K562 (cell line): ENCODE data around the gene ECT2. TPM values are rescaled to one million over a fixed set of nuclear protein-coding genes. Genes with fewer than 3 reads are reported as not detected.

Experiments used
- ATAC-seq: fragments of 200-7000 bp; cut with Tn5 transposase; 3 replicates; pipeline ENCODE4 v1.9.1; 2020; ENCODE audit warnings: moderate library complexity
- BruUV-seq: library from RNA; stranded (reverse); fragments of 400-500 nt; replicated peaks from 2 replicates; lab custom pipeline; 2021; lab: Mats Ljungman, UMichigan
- CTCF ChIA-PET: fragments of 300-600 bp; formaldehyde crosslinking; extraction: SDS; loops from one replicate; lab custom pipeline; 2021; ENCODE audit warnings: low intra/inter-chr PET ratio; lab: Yijun Ruan, JAX
- POLR2A ChIA-PET: fragments of 300-600, 350-650 bp; sonication (Branson Sonifier 250); formaldehyde crosslinking; extraction: SDS; loops from one replicate; lab custom pipeline; 2021; ENCODE audit warnings: antibody characterized with exemption, inconsistent platforms; lab: Yijun Ruan, JAX
- DNase-seq, 4 experiments: peaks; one replicate each; pipeline versions ENCODE4 v3.0.0 to v3.0.0-alpha.2; 2011 to 2018; ENCODE audit warnings: low spot score in 3 of 4, mixed read lengths in 3 of 4; ENCODE audit errors: extremely low read depth in 1 of 4
- FAIRE-seq: peaks from 2 replicates; lab custom pipeline; 2011; peaks lifted over from hg19 to GRCh38; lab: Jason Lieb, UNC
- H2AFZ ChIP-seq: 2 replicates; pipeline ENCODE4 v1.6.0; 2011; ENCODE audit warnings: low read depth, low read length, control low read depth, inconsistent platforms
- H3K27ac ChIP-seq: fragments of 200-600 bp; 3 replicates; pipeline ENCODE4 v1.8.0; 2011; ENCODE audit warnings: low read depth, mild to moderate bottlenecking, control low read depth, inconsistent platforms, low read length, moderate library complexity, mixed read lengths; ENCODE audit errors: extremely low read depth
- H3K27me3 ChIP-seq, 2 experiments: fragments of 300-600 bp in 1 of 2; 2 replicates in 1 of 2; 3 replicates in 1 of 2; pipeline versions ENCODE4 v1.6.0 to v1.8.0; 2011; ENCODE audit warnings: inconsistent platforms in 2 of 2, low read length in 2 of 2, mild to moderate bottlenecking in 1 of 2, mixed read lengths in 1 of 2, moderate library complexity in 1 of 2; ENCODE audit not compliant: control insufficient read depth in 2 of 2, insufficient read depth in 2 of 2
- H3K36me3 ChIP-seq: fragments of 300-600 bp; 3 replicates; pipeline ENCODE4 v1.8.0; 2011; ENCODE audit warnings: mild to moderate bottlenecking, low read length, inconsistent platforms; ENCODE audit not compliant: control insufficient read depth, insufficient read depth
- H3K4me1 ChIP-seq, 2 experiments: fragments of 200-600 bp in 1 of 2; replicated peaks in 1 of 2; 2 replicates in 1 of 2; 3 replicates in 1 of 2; pipeline versions ENCODE4 v1.5.1 to v1.8.0; 2011; ENCODE audit warnings: inconsistent platforms in 2 of 2, low read length in 2 of 2, mild to moderate bottlenecking in 1 of 2, mixed read lengths in 1 of 2, moderate library complexity in 1 of 2; ENCODE audit not compliant: control insufficient read depth in 2 of 2, insufficient read depth in 2 of 2
- H3K4me2 ChIP-seq: 2 replicates; pipeline ENCODE4 v1.6.1; 2011; ENCODE audit warnings: low read length, control low read depth, inconsistent platforms, mixed read lengths; ENCODE audit not compliant: insufficient read depth
- H3K4me3 ChIP-seq: fragments of 200-600 bp; sonication (generic), shearing (Covaris generic); 2 replicates; pipeline ENCODE4 v1.5.1; 2016; ENCODE audit warnings: control low read depth, inconsistent platforms
- H3K79me2 ChIP-seq: fragments of 200-600 bp; 3 replicates; pipeline ENCODE4 v1.8.0; 2011; ENCODE audit warnings: low read length, inconsistent platforms; ENCODE audit not compliant: control insufficient read depth, insufficient read depth
- H3K9ac ChIP-seq, 2 experiments: 2 replicates each; pipeline versions ENCODE4 v1.6.0 to v1.6.1; 2011; ENCODE audit warnings: low read depth in 2 of 2, low read length in 2 of 2, control low read depth in 1 of 2, inconsistent platforms in 1 of 2, mild to moderate bottlenecking in 1 of 2, mixed read lengths in 1 of 2; ENCODE audit not compliant: insufficient read depth in 1 of 2
- H3K9me1 ChIP-seq: one replicate; pipeline ENCODE4 v1.6.0; 2011; ENCODE audit warnings: inconsistent platforms, mild to moderate bottlenecking, low read length, moderate library complexity; ENCODE audit not compliant: control insufficient read depth, insufficient read depth
- H3K9me3 ChIP-seq: replicated peaks from 2 replicates; pipeline ENCODE4 v1.5.1; 2011; ENCODE audit warnings: low read depth, low read length, inconsistent platforms; ENCODE audit not compliant: control insufficient read depth, insufficient read depth
- H4K20me1 ChIP-seq: replicated peaks from 2 replicates; pipeline ENCODE4 v1.6.1; 2011; ENCODE audit warnings: low read length, inconsistent platforms, mixed read lengths; ENCODE audit not compliant: control insufficient read depth, insufficient read depth
- FOXJ2 ChIP-seq: fragments of 200-800 bp; sonication (Bioruptor generic); IDR thresholded peaks from 2 replicates; pipeline ENCODE4 v1.6.1; 2016; ENCODE audit warnings: missing genetic modification characterization, missing compliant biosample characterization
- MAFF ChIP-seq: IDR thresholded peaks from 2 replicates; pipeline ENCODE4 v1.6.1; 2012; ENCODE audit warnings: low read length, improper control_type of control experiment
- NR2C1 ChIP-seq, 2 experiments: fragments of 450-650 bp; IDR thresholded peaks; 2 replicates each; pipeline ENCODE4 v1.6.1; 2017; ENCODE audit warnings: mild to moderate bottlenecking in 2 of 2, antibody characterized with exemption in 1 of 2, inconsistent platforms in 1 of 2, missing compliant biosample characterization in 1 of 2, missing genetic modification characterization in 1 of 2
- RBM34 ChIP-seq: fragments of 200-400 bp; formaldehyde crosslinking; IDR thresholded peaks from 2 replicates; pipeline ENCODE4 v1.6.1; 2018; ENCODE audit warnings: low read length, borderline replicate concordance; ENCODE audit not compliant: insufficient read depth
- SLC30A9 ChIP-seq: fragments of 250-450 bp; sonication (Bioruptor Pico); IDR thresholded peaks from 2 replicates; pipeline ENCODE4 v1.8.0; 2022; ENCODE audit warnings: mild to moderate bottlenecking, moderate library complexity
- TBL1XR1 ChIP-seq, 2 experiments: IDR thresholded peaks; 2 replicates each; pipeline ENCODE4 v1.6.1; 2012; ENCODE audit warnings: improper control_type of control experiment in 2 of 2, low read length in 2 of 2, mild to moderate bottlenecking in 1 of 2
- ZKSCAN1 ChIP-seq: fragments of 150-350 bp; IDR thresholded peaks from 2 replicates; pipeline ENCODE4 v1.6.1; 2016; ENCODE audit warnings: low read depth, low read length
- ZNF212 ChIP-seq: fragments of 450-650 bp; formaldehyde crosslinking; IDR thresholded peaks from 2 replicates; pipeline ENCODE4 v1.4.0; 2020; ENCODE audit warnings: mild to moderate bottlenecking
- WGBS: fragments of 100-300 bp; shearing (Covaris generic); methylation state at CpG from one replicate; pipeline ENCODE4 v1.1.6; 2016; ENCODE audit warnings: low coverage, mixed read lengths; ENCODE audit not compliant: insufficient coverage; ENCODE audit errors: missing lambda C conversion rate; 5-methylcytosine and 5-hydroxymethylcytosine counted together
- in situ Hi-C: fragments of 300-500 bp; cut with MboI; formaldehyde crosslinking; loops from 4 replicates; pipeline ENCODE4 v1.15.0; 2018; ENCODE audit warnings: inconsistent platforms, mixed read lengths
- intact Hi-C: fragments of 100-400 bp; cut with micrococcal nuclease; formaldehyde crosslinking; loops from 2 replicates; pipeline ENCODE4 v1.14.2; 2022
- polyA plus RNA-seq, 8 experiments: library from polyadenylated mRNA; depleted of rRNA in 4 of 8; stranded (reverse) in 5 of 8; unstranded in 3 of 8; fragments of >200 nt; fragmentation: Nextera tagmentation in 2 of 8; fragmentation: Illumina TruSeq in 1 of 8; extraction: Ambion mirVana in 2 of 8; extraction: Trizol in 1 of 8; gene quantifications; 2 replicates each; pipeline versions ENCODE4 v1.2.1 to v1.2.3, GENCODE V29; 2011 to 2014; ENCODE audit warnings: inconsistent platforms in 1 of 8, missing spikeins in 1 of 8
- total RNA-seq, 7 experiments: library from RNA; depleted of rRNA in 6 of 7; stranded (reverse); fragments of >200 nt in 6 of 7; fragmentation: Illumina TruSeq in 2 of 7; extraction: Trizol in 2 of 7; gene quantifications; 2 replicates each; pipeline versions ENCODE4 v1.2.1 to v1.2.3, GENCODE V29; 2011 to 2021; ENCODE audit warnings: low replicate concordance in 1 of 7
- TF ChIP-seq, protein P1 (sequence below): fragments of 450-650 bp; IDR thresholded peaks from 2 replicates; pipeline ENCODE4 v1.7.1; 2018; ENCODE audit warnings: mild to moderate bottlenecking, low read depth; ENCODE audit not compliant: partially characterized antibody

The ECT2 gene
- total and polyA plus RNA-seq, 9 of the 15 experiments (the other 6 are each of a cell fraction or from before 2014, with no cell fraction given): 19.0 to 53.0 (median 36.5) TPM

- no peaks in the 10 kb centered on the region for H3K27me3 ChIP-seq
- H3K4me3 ChIP-seq: no peak overlapping the region
- no peaks in the 10 kb centered on the region for H4K20me1 ChIP-seq
- DNase-seq (no peak), FAIRE-seq (no peak), ATAC-seq (no peak)
- no peak overlapping the region for H3K4me2 ChIP-seq
- H3K9ac ChIP-seq: no peak overlapping the region
- H3K4me1 ChIP-seq: no peaks in the 10 kb centered on the region
- H2AFZ ChIP-seq: no peak overlapping the region
- no peaks in the 10 kb centered on the region for H3K9me1 ChIP-seq
- H3K79me2 ChIP-seq: no peaks in the 10 kb centered on the region
- H3K9me3 ChIP-seq: no peaks in the 10 kb centered on the region
- in situ Hi-C loops: no loop called here
- peaks cover 92% of the 10 kb centered on the region for H3K36me3 ChIP-seq
- 97% methylated on average over 2 of the region's 2 CpGs for WGBS
- intact Hi-C loops: no loop called here
- no peak for TF ChIP-seq TBL1XR1 (IDR thresholded peaks at IDR 0.05; ENCODE audit: low read length in 2 of 2)
- TF ChIP-seq SLC30A9 (CRISPR knock-in tag): no peak
- no peak for TF ChIP-seq MAFF
- TF ChIP-seq RBM34: no peak
- no peak for TF ChIP-seq FOXJ2 (tag)
- TF ChIP-seq ZKSCAN1: no peak
- no peak for TF ChIP-seq ZNF212 (CRISPR knock-in tag)
- TF ChIP-seq, protein P1, sequence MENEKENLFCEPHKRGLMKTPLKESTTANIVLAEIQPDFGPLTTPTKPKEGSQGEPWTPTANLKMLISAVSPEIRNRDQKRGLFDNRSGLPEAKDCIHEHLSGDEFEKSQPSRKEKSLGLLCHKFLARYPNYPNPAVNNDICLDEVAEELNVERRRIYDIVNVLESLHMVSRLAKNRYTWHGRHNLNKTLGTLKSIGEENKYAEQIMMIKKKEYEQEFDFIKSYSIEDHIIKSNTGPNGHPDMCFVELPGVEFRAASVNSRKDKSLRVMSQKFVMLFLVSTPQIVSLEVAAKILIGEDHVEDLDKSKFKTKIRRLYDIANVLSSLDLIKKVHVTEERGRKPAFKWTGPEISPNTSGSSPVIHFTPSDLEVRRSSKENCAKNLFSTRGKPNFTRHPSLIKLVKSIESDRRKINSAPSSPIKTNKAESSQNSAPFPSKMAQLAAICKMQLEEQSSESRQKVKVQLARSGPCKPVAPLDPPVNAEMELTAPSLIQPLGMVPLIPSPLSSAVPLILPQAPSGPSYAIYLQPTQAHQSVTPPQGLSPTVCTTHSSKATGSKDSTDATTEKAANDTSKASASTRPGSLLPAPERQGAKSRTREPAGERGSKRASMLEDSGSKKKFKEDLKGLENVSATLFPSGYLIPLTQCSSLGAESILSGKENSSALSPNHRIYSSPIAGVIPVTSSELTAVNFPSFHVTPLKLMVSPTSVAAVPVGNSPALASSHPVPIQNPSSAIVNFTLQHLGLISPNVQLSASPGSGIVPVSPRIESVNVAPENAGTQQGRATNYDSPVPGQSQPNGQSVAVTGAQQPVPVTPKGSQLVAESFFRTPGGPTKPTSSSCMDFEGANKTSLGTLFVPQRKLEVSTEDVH: no peak
- TF ChIP-seq NR2C1 (IDR thresholded peaks at IDR 0.05): no peak
- TF ChIP-seq NR2C1 (tag; IDR thresholded peaks at IDR 0.05): no peak
- BruUV-seq: no TSS peak
- H3K27ac ChIP-seq: no peak overlapping the region
- CTCF ChIA-PET: no interaction called here
- POLR2A ChIA-PET: interaction anchor here (0.9 to 1.4 kb wide), 4 partner anchors 9 to 36 kb away, joined by 3 to 6 read pairs (median 4); partner anchors contain the start of gene ECT2
Measured at GRCh38 chr3:172787019-172787418, 36.5 kb downstream of the ECT2 start.
